SKM-1 treated with dmso at 0.1 percent for 144 hours (cell line): ENCODE results near the gene MRTFB.
A peak's percentile ranks its signal among the peaks of the same experiment; 100 is the strongest.
"Not testable (repeated sequence)": the region's sequence is repeated elsewhere in the genome, so short reads cannot be mapped to it uniquely, and the experiment has no call there.

Experiments
- DNase-seq: peaks from one replicate; lab custom pipeline; 2025; ENCODE audit not compliant: unreplicated experiment; lab: John Stamatoyannopoulos, UW

MRTFB gene

GRCh38 chr16:14181371-14182050, 110.4 kb downstream of the MRTFB start:
- DNase-seq, result peak; percentile 56

GRCh38 chr16:14182999-14183398, 111.9 kb downstream of the MRTFB start:
- DNase-seq, result no peak

- DNase-seq, result not testable (repeated sequence)
These were observed 112.8 kb downstream of the MRTFB start for GRCh38 chr16:14183962-14184361.

DNA sequence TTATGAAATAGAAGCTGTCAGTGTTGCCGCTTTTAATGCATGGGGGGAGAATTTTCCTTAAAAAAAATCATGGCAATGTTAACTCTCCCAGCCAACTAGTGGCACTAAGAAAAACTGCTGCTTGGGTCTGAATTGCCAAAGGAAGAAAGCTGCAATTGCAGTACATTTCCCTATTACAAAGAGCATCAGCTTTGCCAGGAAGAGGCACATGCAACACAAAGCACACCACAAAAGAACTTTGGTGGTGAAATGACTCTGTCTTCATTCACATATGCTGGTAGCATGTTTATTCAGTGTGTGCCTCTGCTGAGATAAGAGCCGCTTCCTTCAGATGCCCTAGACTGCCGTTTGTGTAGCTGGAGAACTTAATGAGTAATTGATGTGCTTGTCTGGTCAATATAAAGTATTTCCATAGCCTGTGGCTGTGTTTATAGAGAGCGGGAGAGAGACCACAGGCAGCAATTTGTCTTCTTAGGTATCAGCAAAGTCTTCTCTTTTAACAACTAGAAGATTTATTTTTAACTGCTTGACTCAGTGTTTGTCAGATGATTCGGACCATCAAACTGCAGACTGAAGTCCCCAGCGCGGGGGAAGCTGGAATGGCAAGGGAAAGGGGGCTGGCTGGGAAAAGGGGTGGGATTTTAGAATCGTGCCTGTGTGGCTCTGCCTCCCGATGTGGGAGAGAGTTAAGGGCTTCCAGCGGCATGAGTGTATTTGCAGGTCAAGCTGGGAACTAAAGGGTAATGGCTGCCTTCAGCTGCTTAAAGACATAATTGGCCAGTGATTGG, 115.1 kb downstream of the MRTFB start:
- no peak for DNase-seq

DNA sequence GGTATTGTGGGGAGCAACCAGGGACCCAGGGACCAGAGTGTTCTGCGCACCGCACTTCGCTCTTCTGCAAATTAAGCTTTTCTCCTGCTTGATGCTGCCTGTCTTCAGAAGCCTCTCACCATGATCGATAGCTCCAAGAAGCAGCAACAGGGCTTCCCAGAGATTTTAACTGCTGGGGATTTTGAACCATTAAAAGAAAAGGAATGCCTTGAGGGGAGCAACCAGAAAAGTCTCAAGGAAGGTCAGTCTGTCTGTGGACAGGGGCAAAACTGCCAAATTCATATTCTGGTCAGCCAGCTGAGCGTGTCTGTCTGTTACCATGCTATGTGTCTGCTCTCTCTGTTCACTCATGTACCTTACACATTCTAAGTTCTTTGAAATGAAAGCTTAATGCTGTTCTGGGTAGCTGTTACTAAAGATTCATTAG, 115.7 kb downstream of the MRTFB start:
- no peak for DNase-seq

DNA sequence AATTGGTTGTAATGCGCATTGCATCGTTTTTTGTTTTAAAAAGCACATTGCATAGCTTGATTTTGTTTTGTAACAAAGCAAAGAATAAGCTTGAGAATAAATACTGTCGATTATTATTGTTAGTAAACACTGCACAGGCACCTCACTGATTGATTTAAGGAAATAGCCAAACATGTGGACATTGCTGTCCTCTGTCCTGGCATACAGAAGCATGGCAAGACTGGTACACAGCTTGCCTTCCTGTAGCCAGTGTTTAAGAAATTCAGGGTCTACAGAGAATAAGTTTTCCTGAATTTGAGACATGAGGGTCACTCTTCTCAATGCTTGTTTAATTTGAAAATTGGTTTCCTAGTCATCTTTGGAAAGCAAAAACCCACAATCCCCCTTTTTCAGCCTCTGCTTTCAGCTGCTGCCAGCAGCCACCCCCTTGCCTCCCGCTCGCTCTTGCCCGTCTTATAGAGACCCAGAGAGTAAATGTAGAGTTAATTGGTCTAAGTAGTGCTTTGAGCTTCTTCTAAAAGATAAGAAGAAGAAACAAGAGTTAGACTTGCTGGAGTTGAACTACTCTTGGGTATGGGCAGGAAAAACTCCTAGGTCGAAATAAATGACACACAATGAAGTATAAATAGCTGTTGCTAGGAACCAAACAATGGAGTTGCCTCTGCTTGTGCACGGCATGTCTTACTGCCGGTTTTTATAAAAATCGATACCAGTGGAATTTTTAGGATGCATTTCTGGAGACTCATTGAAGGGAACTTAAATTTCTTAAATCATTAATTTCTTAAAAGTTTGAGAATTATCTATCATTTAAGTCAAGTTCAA, 116.6 kb downstream of the MRTFB start:
- no peak for DNase-seq

- no peak for DNase-seq
These were observed 122.3 kb downstream of the MRTFB start for GRCh38 chr16:14193316-14193871.

DNA sequence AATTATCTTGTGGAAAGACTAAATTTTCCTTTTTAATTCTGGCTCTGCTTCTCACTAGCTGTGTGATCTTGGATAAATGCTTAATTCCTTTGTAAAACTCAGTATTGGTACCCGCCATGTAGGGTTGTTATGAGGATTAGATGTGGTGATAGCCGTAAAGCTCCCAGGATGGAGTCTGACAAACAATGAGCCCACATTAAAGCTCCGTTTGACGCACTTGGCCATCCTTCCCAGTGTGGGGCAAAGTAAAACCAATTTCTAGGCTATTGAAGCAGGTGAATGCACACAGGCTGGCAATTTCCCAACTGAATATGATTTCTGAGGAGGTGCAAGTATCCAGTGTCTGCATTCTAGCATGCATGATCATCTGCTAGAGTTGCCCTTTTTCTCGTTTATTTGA, 123.6 kb downstream of the MRTFB start:
- DNase-seq, result no peak

DNA sequence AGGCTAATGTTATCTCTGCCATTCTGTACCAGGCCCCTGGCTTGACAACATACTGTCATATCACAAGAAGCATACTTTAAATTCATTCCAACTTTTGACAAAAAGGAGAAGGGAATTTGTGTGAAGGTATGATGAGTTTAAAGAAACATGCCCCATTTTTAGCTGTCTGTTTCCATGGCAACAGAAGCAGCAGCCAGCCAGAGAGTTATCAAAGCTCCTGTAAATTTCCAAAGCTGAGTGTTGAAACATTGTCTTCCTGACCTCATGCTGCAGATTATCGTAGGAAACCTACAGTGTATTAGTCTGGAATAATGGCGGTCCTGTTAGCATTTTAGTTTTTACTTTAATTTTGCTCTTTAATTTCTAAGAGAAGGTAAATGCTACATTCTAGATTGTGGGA, 124.9 kb downstream of the MRTFB start:
- no peak for DNase-seq

- no peak for DNase-seq
These were observed 125.4 kb downstream of the MRTFB start for GRCh38 chr16:14196539-14196938.

- no peak for DNase-seq
These were observed 126.9 kb downstream of the MRTFB start for GRCh38 chr16:14198012-14198411.

GRCh38 chr16:14198572-14198971, 127.5 kb downstream of the MRTFB start:
- DNase-seq, result peak; percentile 1

GRCh38 chr16:14199199-14199598, 128.1 kb downstream of the MRTFB start:
- no peak for DNase-seq

DNA sequence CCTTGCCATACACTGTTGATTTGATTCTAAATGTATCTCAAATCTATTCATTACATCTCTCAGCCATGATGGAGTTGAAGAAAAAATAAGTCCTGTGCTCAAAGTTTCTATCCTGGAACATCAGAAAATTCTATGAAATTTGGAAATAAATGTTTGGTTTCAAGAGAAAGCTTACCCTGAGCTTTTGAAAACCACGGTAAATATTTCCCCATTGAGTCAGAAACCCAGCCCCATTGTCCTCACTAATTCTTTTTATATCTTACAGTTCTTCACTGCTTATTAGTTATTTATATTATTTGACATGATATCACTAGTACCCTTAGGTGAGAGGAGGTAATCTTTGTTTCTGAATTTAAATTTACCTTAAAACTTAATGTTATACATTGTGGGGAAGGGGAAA, 128.5 kb downstream of the MRTFB start:
- DNase-seq, result no peak

DNA sequence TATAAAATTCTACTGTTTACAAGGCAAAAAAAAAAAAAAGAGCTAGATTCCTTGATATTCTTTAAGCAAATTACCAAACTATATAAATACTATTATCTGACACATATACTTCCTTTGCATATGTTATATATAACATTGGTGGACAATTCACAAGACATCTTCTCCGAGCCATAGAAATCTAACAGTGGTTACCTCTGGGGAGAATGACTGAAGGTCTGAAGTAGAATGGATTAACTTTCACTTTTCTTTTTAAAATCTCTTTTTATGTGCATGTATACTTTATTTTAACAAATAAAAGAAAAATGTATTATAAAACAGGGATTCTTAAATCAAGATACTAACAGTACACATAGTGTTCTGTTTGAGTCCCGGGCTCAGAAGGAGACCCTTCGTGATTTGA, 131.0 kb downstream of the MRTFB start:
- DNase-seq, result no peak

GRCh38 chr16:14202697-14203096, 131.6 kb downstream of the MRTFB start:
- no peak for DNase-seq

DNA sequence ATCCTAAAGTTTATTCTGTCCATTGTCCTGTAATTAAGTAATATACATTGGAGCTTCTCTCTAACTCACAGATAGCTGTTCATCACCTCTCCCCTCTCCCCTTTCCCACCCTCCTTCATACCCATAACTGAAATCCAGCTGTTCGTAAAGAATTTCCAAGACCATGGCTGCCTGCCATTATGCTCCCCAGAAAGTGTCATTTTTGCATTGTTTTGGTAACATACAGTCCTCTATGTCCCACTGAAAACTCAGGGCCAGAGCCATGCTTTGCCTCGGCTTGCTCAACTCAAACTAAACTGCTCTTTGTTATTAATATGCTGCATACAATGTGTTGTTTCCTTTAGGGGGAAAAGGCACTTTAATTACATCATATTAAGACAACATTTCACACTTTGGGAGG, 132.0 kb downstream of the MRTFB start:
- DNase-seq, result no peak

- DNase-seq, result no peak
These were observed 134.5 kb downstream of the MRTFB start for GRCh38 chr16:14205666-14206065.

DNA sequence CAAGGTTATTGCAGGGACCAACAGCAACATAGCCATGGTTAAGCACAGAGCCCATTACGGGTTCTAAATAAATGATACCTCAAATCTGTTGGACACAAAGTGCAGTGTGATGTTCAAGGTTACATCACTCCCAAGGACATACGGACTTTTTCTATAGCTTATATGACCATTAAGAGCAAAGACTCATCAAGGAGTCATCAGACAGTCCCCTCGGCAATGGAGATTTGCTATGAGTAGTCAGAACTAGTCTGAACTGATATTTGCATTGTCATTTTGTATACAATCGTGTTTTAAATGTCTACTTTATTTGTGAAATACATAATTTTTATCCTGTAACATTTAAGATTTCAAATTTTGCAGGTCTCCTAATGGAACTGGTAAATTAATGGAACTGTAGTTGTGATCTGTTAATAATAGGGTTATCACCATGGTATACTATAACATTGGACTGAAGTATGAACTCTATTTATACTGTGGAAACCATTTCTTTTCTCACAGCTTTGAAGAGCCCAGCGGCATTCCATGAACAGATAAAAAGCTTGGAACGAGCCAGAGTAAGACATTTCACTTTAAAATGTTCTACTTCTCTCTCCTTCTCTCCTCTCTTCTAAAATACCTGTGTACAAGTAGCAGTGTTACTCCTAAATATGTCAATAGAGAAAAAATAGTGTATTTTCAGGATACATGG, 140.9 kb downstream of the MRTFB start:
- no peak for DNase-seq

- DNase-seq, result no peak
These were observed 144.8 kb downstream of the MRTFB start for GRCh38 chr16:14215941-14216340.

DNA sequence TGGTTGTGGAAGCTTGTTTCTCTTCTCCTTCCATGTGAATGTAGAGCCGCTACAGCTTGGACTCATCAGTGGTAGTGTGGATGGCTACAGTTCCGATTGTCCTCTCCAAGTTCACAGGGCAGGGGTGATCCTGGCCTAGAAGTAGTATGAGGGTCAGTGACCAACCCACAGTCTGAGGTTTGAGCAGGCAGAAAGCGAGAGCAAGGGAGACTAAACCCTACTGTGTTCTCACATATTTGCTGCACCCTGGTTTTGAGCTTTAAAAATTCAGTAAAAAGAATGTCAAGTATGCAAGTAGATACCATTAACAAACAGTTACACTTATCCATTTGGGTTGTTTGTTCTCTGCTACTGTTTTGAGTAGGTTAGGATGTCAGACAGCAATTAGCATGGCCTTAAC, 148.9 kb downstream of the MRTFB start:
- DNase-seq, result no peak
